Spleen (tissue), 11 donors: ENCODE results near the gene ELOF1. TPM values are rescaled to one million over a fixed set of nuclear protein-coding genes. Genes with fewer than 3 reads are reported as not detected.

Experiments used
- DNase-seq: peaks from one replicate; pipeline ENCODE4 v3.0.0-alpha.2; 2020
- H3K27ac ChIP-seq, 8 donors: fragments of 200-600 bp; sonication (generic) in 7 of 8; 1 replicate in 4 of 8; 2 replicates in 4 of 8; pipeline versions ENCODE4 v1.5.0 to v1.8.0; 2016 to 2021; ENCODE audit warnings: inconsistent platforms in 4 of 8, mild to moderate bottlenecking in 4 of 8, moderate library complexity in 1 of 8
- H3K27me3 ChIP-seq, 7 donors: fragments of 200-600 bp; sonication (generic) in 6 of 7; replicated peaks in 1 of 7; 1 replicate in 4 of 7; 2 replicates in 3 of 7; pipeline versions ENCODE4 v1.5.0 to v1.8.0; 2016 to 2021; ENCODE audit warnings: inconsistent platforms in 3 of 7, mild to moderate bottlenecking in 1 of 7
- H3K36me3 ChIP-seq, 6 donors: fragments of 200-600 bp; sonication (generic) in 5 of 6; 1 replicate in 4 of 6; 2 replicates in 2 of 6; pipeline versions ENCODE4 v1.5.0 to v1.8.0; 2016 to 2021; ENCODE audit warnings: inconsistent platforms in 2 of 6
- H3K4me1 ChIP-seq, 6 donors: fragments of 200-600 bp; sonication (generic) in 5 of 6; 1 replicate in 3 of 6; 2 replicates in 3 of 6; pipeline versions ENCODE4 v1.5.0 to v1.8.0; 2016 to 2021; ENCODE audit warnings: inconsistent platforms in 3 of 6
- H3K4me3 ChIP-seq, 8 donors: fragments of 200-600 bp; sonication (generic) in 7 of 8; 1 replicate in 4 of 8; 2 replicates in 4 of 8; pipeline versions ENCODE4 v1.5.0 to v1.8.0; 2016 to 2021; ENCODE audit warnings: inconsistent platforms in 4 of 8, mild to moderate bottlenecking in 4 of 8, moderate library complexity in 2 of 8
- H3K9me3 ChIP-seq, 8 donors: fragments of 200-600 bp; sonication (generic) in 7 of 8; 1 replicate in 4 of 8; 2 replicates in 4 of 8; pipeline versions ENCODE4 v1.5.0 to v1.8.0; 2016 to 2021; ENCODE audit warnings: inconsistent platforms in 4 of 8
- CTCF ChIP-seq, 11 experiments: fragments of 200-600 bp in 7 of 11; fragments of 450-650 bp in 4 of 11; sonication (generic) in 4 of 11; IDR thresholded peaks in 8 of 11; conservative IDR thresholded peaks in 3 of 11; 1 replicate in 7 of 11; 2 replicates in 4 of 11; pipeline versions ENCODE4 v1.4.0 to v1.8.0; 2016 to 2021; ENCODE audit warnings: antibody characterized with exemption in 11 of 11, inconsistent platforms in 4 of 11, mild to moderate bottlenecking in 1 of 11
- POLR2A ChIP-seq, 3 donors: fragments of 450-650 bp; IDR thresholded peaks; one replicate each; pipeline ENCODE4 v1.5.1; 2017; ENCODE audit warnings: antibody characterized with exemption in 3 of 3, mild to moderate bottlenecking in 1 of 3
- POLR2AphosphoS5 ChIP-seq, 3 donors: sonication (generic); formaldehyde crosslinking; IDR thresholded peaks; one replicate each; pipeline ENCODE4 v1.5.1; 2017; ENCODE audit warnings: antibody characterized with exemption in 3 of 3
- WGBS, 5 donors: extraction: QIAGEN DNeasy Blood & Tissue Kit in 3 of 5; methylation state at CpG; one replicate each; pipeline versions ENCODE4 v1.1.5 to v1.1.7; 2013 to 2018; 5-methylcytosine and 5-hydroxymethylcytosine counted together
- intact Hi-C: fragments of 100-400 bp; cut with DNase I; formaldehyde crosslinking; loops from one replicate; pipeline ENCODE4 v1.15.0; 2023; ENCODE audit warnings: low total_unique reads
- polyA plus RNA-seq, 3 donors: library from polyadenylated mRNA; stranded (reverse); fragments of 200-250 nt; gene quantifications; one replicate each; pipeline ENCODE4 v1.2.1, GENCODE V29; 2013
- total RNA-seq, 7 donors: library from RNA; depleted of rRNA in 3 of 7; stranded (reverse); fragments of >200 nt in 3 of 7; fragmentation: NEBNext Ultra II Directional in 4 of 7; extraction: Animal tissue kit (Norgen Biotek cat#: 25700) in 4 of 7; gene quantifications; one replicate each; pipeline versions ENCODE4 v1.1.0 to v1.2.1, GENCODE V29; 2016 to 2021
- donor health status: healthy with polysubstance abuse.
- donor health status: DM: no; HTN: no; CAD: no; lungs with moderate emphysema.
- donor health status: DM: no; HTN: no; CAD: no.
- donor health status: Bipolar disorder and iron deficiency.
- donor health status: healthy.
- donor health status: DM: no; HTN: no; CAD: no.
- donor health status: DM: yes; HTN: yes; CAD: no.

ELOF1 gene
- total and polyA plus RNA-seq, 10 donors: 21.8 to 77.1 (median 37.0) TPM

- DNase-seq: no peak
- TF ChIP-seq POLR2AphosphoS5 (IDR thresholded peaks at IDR 0.05) (no peak), CTCF (IDR thresholded peaks at IDR 0.05 in 8 of 11, conservative IDR thresholded peaks at IDR 0.05 in 3 of 11) (no peak), POLR2A (IDR thresholded peaks at IDR 0.05) (no peak)
- Histone ChIP-seq H3K4me1 (peaks cover 9 to 48% (median 18%) of the 10 kb centered on the region in 6 donors), H3K27ac (peak overlapping the region in 7 of 8 donors; percentile 88 to 95 (median 91)), H3K4me3 (peak overlapping the region; percentile 65 to 92 (median 82)), H3K27me3 (no peaks in the 10 kb centered on the region), H3K9me3 (no peaks in the 10 kb centered on the region), H3K36me3 (no peaks in the 10 kb centered on the region)
- intact Hi-C loops: no loop called here
- WGBS, 5 donors: 57 to 72% (median 66%) methylated on average over 10 of the region's 10 CpGs
Measured at GRCh38 chr19:11598103-11598483, 39.1 kb upstream of the ELOF1 start.

- Histone ChIP-seq H3K9me3 (no peaks in the 10 kb centered on the region), H3K4me1 (peaks cover 9 to 48% (median 18%) of the 10 kb centered on the region in 6 donors), H3K4me3 (peak within 1 kb of the TSS; percentile 65 to 92 (median 82)), H3K36me3 (no peaks in the 10 kb centered on the region), H3K27ac (peak within 1 kb of the TSS; percentile 77 to 95 (median 90)), H3K27me3 (no peaks in the 10 kb centered on the region)
- WGBS, 5 donors: 0 to 1% (median 1%) methylated on average over 35 to 67 of the region's 67 CpGs
- DNase-seq: peak; percentile 98
- TF ChIP-seq POLR2AphosphoS5 (IDR thresholded peaks at IDR 0.05): peak; percentile 98 to 99 (median 98)
- TF ChIP-seq CTCF (IDR thresholded peaks at IDR 0.05 in 8 of 11, conservative IDR thresholded peaks at IDR 0.05 in 3 of 11): peak in 10 of 11 experiments; percentile 33 to 80 (median 60)
- peak; percentile 65 to 91 (median 78) for TF ChIP-seq POLR2A (IDR thresholded peaks at IDR 0.05)
- intact Hi-C loops: no loop called here
Measured at GRCh38 chr19:11597202-11598102, 38.4 kb upstream of the ELOF1 start, which contains the start of gene ZNF627. Gene ZNF627, plus strand, starts transcription at chr19:11597483. Its CDS starts 145 bp downstream, at chr19:11597628.

GRCh38 chr19:11596156-11596555, 37.1 kb upstream of the ELOF1 start:
- intact Hi-C loops: no loop called here
- no peak for TF ChIP-seq CTCF (IDR thresholded peaks at IDR 0.05 in 8 of 11, conservative IDR thresholded peaks at IDR 0.05 in 3 of 11)
- peak in 2 of 3 donors; percentile 47 to 69 for TF ChIP-seq POLR2AphosphoS5 (IDR thresholded peaks at IDR 0.05)
- DNase-seq: no peak
- WGBS, 5 donors: 61 to 83% (median 74%) methylated on average over 10 of the region's 10 CpGs
- H3K27ac ChIP-seq: peak overlapping the region in 6 of 8 donors; percentile 13 to 92 (median 89)
- H3K9me3 ChIP-seq: no peaks in the 10 kb centered on the region
- no peaks in the 10 kb centered on the region for H3K36me3 ChIP-seq
- H3K4me1 ChIP-seq: peaks cover 9 to 48% (median 18%) of the 10 kb centered on the region in 6 donors
- no peaks in the 10 kb centered on the region for H3K27me3 ChIP-seq
- peak overlapping the region in 1 of 8 donors; percentile 77 for H3K4me3 ChIP-seq

GRCh38 chr19:11594084-11594483, 35.1 kb upstream of the ELOF1 start:
- no peak overlapping the region for H3K27ac ChIP-seq
- H3K27me3 ChIP-seq: no peaks in the 10 kb centered on the region
- 76 to 92% (median 85%) methylated on average over 4 of the region's 4 CpGs for WGBS, 5 donors
- peaks cover 9 to 28% (median 13%) of the 10 kb centered on the region in 6 donors for H3K4me1 ChIP-seq
- no peak overlapping the region for H3K4me3 ChIP-seq
- H3K36me3 ChIP-seq: no peaks in the 10 kb centered on the region
- intact Hi-C loops: no loop called here
- no peaks in the 10 kb centered on the region for H3K9me3 ChIP-seq
- TF ChIP-seq CTCF (IDR thresholded peaks at IDR 0.05 in 8 of 11, conservative IDR thresholded peaks at IDR 0.05 in 3 of 11): no peak
- no peak for TF ChIP-seq POLR2A (IDR thresholded peaks at IDR 0.05)
- no peak for TF ChIP-seq POLR2AphosphoS5 (IDR thresholded peaks at IDR 0.05)
- DNase-seq: no peak
